ENCODE data around the gene YPEL2.

GRCh38 chr17:59361386-59361785 lies 29.9 kb downstream of the YPEL2 start:
- TF ChIP-seq CTCF (IDR thresholded peaks at IDR 0.05): no peak
- TF ChIP-seq POLR2A (IDR thresholded peaks at IDR 0.05): no peak
